ENCODE data around the gene FLT4.
A peak's percentile ranks its signal among the peaks of the same experiment; 100 is the strongest.

FLT4 gene

DNA sequence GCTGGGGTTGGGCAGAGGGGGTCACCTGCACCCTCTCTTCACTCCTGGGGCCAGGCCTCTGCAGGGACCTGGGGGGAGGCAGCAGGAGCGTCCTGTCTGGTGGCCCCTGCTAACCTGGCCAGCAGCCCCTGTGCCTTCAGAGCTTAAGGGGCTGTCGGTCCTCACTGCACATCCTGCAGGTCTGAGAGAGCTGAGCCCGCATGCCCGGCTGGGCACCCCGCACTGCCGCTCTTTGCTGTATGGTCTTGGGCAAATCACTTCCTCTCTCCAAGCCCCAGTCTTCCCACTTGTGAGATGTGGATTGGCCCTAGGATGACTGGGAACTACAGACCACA, 7.9 kb downstream of the FLT4 start:
- DNase-seq, result peak; percentile 22

DNA sequence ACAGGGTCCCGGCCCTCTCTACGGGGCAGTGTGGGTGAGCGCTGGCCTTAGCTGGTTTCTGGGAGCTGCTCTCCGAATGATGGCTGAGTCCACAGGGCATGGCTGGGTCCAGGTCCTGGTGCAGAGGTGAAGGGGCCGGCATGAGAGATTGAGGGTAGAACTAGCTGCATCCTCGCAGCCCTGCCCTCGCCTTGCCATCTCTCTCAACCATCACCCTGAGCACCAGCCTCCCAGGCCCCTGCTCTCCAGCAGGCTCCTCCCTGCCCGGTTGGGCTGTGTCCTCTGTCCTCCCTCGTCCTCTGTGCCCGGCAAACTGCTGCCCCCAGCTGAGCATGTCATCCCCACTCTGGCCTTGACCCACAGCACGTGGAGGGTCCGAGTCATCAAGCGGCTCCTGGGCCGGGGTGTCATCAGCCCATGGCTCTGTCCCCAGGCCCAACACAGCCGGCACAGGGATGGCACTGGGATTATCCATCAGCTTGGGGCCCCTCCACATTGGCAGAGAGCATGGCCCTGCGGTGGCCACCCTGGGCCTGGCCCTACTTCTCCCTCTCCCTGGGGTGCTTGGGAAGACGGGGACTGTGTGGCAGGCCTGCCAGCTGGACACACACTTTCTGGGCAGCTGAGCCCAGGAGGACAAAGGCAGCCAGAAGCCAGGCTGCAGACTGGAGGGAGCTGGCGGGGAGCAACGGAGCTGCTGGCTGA, 8.4 kb downstream of the FLT4 start:
- peak; percentile 35 for DNase-seq

GRCh38 chr5:180640611-180640860, 8.9 kb downstream of the FLT4 start:
- no peak for DNase-seq

DNA sequence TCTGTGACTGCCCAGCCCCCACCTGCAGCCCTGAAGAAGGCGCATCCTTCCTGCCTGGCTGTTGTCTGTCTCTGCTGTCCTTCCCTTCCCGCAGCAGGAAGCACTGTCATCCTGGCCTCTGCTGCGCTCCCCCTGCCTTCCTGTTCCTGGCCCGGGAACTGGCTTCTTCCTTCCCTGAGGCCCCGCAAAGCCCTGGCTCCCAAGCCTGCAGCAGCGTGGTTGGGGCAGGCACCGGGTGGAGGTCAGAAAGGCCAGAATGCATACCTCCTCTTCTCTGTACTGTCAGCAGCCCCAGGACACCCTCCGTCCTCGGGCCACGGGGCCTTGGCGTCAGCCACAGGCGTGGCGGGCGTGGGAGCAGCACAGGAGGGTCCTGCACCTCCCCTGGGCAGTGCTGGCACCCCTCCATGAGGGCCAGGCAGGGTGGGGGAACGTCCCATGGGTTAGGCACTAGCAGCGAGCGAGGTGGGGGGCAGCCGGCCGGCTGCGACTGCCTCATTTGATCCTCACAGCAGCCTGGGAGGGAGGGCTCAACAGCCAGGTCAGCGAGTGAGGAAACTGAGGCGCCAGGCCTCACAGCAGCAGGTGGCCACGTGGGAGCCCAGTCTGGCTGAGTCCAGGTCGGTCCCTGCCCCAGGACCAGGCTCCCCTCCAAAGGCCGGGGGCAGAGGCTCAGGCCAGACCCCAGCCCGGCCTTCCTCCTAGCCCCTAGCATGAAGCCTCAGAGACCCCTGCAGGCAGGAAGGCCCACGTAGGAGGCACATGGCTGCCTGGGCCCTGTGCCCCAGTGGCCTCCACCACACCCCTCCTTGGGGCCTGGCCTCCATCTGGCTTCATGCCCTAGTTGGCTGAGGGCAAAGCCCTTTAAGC, 9.4 kb downstream of the FLT4 start:
- DNase-seq, result peak; percentile 41

DNA sequence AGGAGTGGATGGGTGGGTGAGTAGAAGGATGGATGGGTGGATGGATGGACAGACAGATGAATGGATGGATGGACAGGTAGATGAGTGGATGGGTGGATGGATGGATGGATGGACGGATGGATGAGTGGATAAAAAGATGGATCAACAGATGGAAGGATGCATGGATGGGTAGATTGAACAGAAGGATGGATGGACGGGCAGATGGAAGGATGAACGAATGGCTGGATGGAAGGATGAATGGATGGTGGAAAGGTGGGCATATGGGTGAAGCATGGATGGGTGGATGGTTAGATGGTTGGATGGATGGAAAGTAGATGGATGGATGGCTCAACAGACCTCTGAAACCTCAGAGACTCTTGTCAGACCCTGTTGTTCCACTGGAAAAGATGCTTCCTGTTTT, 10.1 kb downstream of the FLT4 start:
- no peak for DNase-seq

DNA sequence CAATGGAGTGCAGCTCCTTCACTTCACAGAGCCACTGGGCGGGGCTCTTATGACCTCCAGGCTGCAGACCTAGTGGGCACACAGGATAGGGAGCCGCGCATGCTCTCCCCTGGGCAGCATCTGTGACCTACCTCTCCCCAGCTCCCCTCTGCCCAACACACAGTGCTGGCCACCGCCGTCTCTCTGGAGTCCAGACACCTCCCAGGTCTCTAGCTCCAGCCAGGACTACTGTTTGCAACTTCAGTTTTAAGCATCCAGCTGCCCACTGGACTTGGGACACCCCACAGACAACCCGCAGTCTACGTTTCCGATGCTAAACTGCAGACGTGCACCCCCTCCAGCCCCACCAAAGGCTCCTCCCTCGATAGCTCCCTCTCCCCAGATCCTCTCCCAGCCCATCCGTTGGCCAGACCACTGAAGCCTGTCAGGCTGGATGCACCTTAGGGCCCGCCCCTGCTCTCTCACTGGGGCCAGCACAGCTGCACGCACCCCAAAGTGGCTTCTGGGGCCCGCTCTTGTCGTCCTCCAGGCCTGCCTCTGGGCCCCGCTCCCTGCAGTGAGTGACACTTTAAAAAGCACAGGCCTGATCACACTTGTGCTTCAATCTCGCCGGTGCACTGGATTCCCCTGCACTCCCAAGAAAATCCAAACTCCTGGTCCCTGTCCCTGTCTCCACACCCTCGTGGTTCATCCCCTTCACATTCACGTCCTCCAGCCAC, 11.3 kb downstream of the FLT4 start:
- DNase-seq, result peak; percentile 41

GRCh38 chr5:180636403-180637075, 12.9 kb downstream of the FLT4 start:
- DNase-seq, result no peak

DNA sequence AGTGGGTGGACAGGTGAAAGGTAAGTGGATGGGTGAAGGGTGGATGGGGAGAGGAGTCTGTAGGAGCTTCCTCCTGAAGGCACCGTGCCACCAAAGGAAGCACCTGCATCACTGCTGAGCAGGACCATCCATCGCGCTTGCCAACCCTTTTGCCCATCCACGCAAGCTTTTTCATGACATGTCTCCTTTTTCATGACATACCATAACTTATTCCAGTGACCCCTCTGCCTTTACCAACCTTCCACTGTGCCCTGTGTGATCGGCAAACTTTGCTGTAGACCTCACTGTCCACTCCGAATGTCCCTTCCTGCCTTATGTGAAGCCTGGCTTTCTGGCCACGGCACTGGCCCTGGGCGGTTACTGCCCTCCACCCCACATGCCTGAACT, 13.4 kb downstream of the FLT4 start:
- no peak for DNase-seq

GRCh38 chr5:180633283-180634177, 15.9 kb downstream of the FLT4 start:
- DNase-seq, result no peak

GRCh38 chr5:180632768-180633167, 16.6 kb downstream of the FLT4 start:
- no peak for DNase-seq

DNA sequence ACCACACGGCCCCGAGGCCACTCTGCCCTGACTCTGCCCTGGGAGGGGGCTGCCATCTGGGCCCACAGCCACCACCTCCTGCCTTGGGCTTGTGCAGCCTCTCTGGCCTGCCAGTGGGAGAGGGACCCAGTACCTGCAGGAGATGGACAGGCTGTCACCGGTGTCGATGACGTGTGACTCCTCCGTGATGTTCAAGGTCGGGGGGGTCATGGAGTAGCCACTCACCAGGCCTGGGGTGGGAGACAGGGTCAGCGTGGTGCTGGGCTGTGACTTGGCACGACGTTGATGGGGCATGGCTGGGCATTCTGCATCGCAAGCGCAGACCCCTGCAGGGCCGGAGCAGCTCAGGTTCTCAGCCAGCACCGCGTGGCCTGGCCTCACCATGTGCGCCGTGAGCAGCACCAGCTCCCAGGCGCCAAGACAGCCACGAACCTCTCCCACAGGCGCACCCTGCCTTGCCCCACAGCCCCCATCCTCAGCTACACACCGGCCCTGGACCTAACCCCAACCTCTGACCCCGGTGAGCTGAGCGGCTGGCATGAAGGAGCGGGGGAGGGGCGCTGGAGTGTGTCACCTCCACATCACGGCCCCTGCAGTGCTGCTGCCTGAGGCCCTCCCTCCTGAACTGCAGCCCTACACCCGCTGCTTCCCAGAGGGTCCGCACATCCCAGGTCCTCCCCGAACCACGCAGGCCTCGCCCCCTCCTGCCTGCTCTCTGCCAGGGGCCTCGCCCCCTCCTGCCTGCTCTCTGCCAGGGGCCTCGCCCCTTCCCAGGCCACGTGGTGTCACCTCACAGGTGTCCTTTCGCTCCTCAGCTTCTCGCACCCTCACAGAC, 17.6 kb downstream of the FLT4 start:
- no peak for DNase-seq

DNA sequence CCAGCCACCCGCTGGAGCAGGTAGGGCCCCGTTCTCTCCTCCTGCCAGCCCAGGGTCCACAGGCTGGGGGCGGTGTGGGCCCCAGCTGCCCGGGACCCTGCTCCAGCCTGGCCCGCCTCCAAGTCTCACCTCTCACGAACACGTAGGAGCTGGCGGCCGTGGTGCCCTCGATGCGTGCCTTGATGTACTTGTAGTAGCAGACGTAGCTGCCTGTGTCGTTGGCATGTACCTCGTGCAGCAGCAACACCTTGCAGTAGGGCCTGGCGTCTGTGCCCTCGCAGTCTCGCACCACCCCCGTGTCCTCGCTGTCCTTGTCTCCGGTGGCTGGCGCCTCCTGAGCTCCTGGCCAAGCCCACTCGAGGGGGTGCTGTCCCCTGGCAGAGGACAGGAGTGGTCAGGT, 19.0 kb downstream of the FLT4 start:
- DNase-seq, result no peak

DNA sequence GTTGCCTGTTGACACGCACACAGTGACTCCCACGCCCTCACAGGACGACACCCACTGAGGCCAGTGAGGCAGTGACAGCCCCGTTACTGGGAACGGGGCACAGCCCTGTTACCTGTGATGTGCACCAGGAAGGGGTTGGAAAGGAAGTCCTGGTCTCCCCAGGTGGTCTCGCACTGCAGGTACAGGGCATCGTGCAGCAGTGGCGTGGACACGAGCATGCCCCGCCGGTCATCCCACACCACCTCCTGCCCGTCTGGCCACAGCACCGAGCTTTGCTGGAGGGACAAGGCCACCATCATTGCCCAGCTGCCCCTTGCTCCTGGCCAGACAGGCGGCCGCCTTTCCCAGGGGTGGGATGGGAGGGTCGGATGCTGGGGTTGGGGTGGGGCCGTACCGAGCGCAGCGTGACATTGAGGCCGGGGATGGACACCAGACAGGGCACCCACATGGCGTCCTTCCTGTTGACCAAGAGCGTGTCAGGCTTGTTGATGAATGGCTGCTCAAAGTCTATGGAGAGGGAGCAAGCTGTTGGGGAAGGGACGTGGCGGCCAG, 19.5 kb downstream of the FLT4 start:
- DNase-seq, result no peak

GRCh38 chr5:180628827-180629750, 20.3 kb downstream of the FLT4 start:
- no peak for DNase-seq

DNA sequence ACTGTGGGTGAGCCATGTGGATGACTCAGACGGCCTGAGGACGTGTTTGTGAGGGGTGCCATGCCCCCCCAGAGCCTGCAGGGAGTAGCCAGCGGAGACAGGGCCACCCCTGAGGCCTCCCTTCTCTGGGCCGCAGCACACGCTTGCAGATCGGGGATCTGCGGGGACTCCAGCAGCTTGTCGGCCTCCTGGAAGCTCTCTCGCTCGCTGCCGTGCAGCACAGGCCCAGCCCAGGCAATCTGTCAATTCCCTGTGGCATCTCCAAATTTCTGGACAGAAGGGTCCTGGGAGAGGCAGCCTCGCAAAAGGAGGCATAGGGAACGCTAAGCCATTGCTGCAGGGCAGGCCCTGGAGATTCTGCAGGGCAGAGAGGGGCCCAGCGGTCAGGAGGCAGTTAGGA, 21.2 kb downstream of the FLT4 start:
- DNase-seq, result no peak

DNA sequence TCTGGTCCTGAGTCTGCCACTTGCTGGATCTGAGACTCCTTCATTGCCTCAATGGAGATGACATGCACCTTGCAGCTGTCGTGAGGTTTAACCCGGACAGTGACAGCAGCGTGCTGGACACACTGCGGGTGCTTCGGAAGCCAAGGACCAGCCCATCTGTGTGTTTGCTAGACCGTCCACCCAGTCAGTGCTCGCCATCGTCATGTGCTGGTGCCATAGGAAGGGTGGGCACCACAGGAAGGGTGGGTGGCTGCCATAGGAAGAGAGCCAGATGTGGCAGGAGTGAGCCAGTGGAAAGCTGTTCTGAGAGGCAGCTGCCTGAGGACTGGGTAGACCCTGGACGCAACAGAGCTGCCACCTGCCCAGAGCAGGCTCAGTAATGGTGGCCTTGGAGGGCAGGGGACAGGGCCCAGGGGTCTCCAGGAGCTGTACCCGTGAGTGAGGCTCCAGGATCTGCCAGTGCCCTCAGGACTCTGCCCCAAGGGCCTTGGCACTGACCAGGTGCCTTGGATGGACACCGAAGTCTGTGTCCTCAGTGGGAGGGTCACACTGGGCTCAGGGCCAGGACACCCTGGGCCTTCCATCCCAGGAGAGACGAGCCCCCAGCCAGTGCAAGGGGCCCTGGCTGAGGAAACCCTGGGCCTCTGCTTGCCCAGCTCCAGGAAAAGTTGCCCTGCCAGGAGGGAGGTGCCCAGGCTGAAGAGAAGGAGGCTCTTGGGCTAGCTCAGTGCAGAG, 21.8 kb downstream of the FLT4 start:
- no peak for DNase-seq

DNA sequence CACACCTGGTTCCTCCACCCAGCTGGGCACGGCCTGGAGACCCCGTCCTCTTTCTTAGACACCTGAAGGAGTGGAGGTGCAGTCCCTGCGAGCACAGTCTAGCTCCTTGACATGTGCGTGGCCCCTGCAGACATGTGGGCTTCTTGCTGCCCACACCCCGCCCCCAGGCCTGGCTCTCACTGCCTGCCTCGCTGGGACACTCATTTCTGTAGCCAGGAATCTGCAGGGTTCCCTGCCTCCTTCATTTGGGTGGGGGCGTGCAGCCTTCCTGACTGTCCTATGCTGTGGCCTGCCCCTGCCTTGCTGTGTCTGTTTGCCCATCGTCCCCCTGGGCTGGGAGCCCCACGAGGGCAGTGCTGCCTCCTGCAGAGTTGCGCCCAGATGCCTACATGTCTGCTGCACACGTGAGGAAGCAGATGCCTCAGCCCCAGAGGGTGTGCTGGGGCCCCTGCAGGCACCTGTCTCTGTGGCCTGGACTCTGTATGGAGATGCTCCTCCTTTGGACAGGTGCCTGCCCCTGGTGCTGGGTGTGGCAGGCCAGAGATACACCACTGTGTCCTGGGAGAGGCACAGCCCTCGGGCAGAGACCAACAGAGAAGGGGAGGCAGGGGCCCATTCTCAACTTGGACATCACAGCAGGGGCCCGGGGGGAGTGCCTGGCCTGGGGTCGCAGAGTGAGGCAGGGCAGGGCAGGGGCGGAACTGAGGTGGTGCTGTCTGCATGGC, 22.6 kb downstream of the FLT4 start:
- no peak for DNase-seq

GRCh38 chr5:180625791-180626660, 23.4 kb downstream of the FLT4 start:
- DNase-seq, result no peak
